GM18951 (cell line): ENCODE data around the gene PEPD.

Source experiments
- POLR2A ChIP-seq: IDR thresholded peaks from 4 replicates; pipeline ENCODE4 v1.6.1; 2011; ENCODE audit warnings: mild to moderate bottlenecking; ENCODE audit not compliant: insufficient read length, insufficient read depth; ENCODE audit errors: extremely low read depth
- in situ Hi-C: fragments of 300-500 bp; cut with MboI; formaldehyde crosslinking; loops from one replicate; pipeline ENCODE4 v1.12.0; 2022; ENCODE audit warnings: low sequenced_read_pairs, mixed read lengths, inconsistent platforms; ENCODE audit not compliant: unreplicated experiment

Gene PEPD

GRCh38 chr19:33554821-33555220 lies 33.2 kb upstream of the PEPD start:
- no peak for TF ChIP-seq POLR2A
- in situ Hi-C loops, result no loop called here

GRCh38 chr19:33554391-33554790 lies 32.8 kb upstream of the PEPD start:
- TF ChIP-seq POLR2A, result no peak

GRCh38 chr19:33553530-33554310 lies 32.1 kb upstream of the PEPD start:
- no peak for TF ChIP-seq POLR2A
- in situ Hi-C loops, result no loop called here

More at GRCh38 chr19:33554391-33554790, 32.8 kb upstream of the PEPD start:
- in situ Hi-C loops, result no loop called here

GRCh38 chr19:33552928-33553279 lies 31.3 kb upstream of the PEPD start:
- in situ Hi-C loops, result no loop called here
- TF ChIP-seq POLR2A, result no peak

GRCh38 chr19:33552191-33552927 lies 30.8 kb upstream of the PEPD start:
- TF ChIP-seq POLR2A, result no peak

GRCh38 chr19:33551676-33552075 lies 30.1 kb upstream of the PEPD start:
- in situ Hi-C loops, result no loop called here
- no peak for TF ChIP-seq POLR2A

More at GRCh38 chr19:33552191-33552927, 30.8 kb upstream of the PEPD start:
- in situ Hi-C loops, result no loop called here

- TF ChIP-seq POLR2A, result no peak
- in situ Hi-C loops, result no loop called here
These were observed 29.2 kb upstream of the PEPD start for GRCh38 chr19:33550768-33551167.

- in situ Hi-C loops, result no loop called here
- TF ChIP-seq POLR2A, result no peak
These were observed 26.1 kb upstream of the PEPD start for GRCh38 chr19:33547676-33548075.

GRCh38 chr19:33546656-33547055 lies 25.1 kb upstream of the PEPD start:
- TF ChIP-seq POLR2A, result no peak
- in situ Hi-C loops, result no loop called here

- TF ChIP-seq POLR2A, result no peak
- in situ Hi-C loops, result no loop called here
These were observed 23.8 kb upstream of the PEPD start for GRCh38 chr19:33545217-33545981.

- in situ Hi-C loops, result no loop called here
- no peak for TF ChIP-seq POLR2A
These were observed 13.6 kb upstream of the PEPD start for GRCh38 chr19:33535226-33535625.

- in situ Hi-C loops, result no loop called here
- no peak for TF ChIP-seq POLR2A
These were observed 11.4 kb upstream of the PEPD start for GRCh38 chr19:33532859-33533460.

- in situ Hi-C loops, result no loop called here
- TF ChIP-seq POLR2A, result no peak
These were observed 9.3 kb upstream of the PEPD start for GRCh38 chr19:33530842-33531241.
